Measurements from ENCODE around the gene CYP46A1.
A peak's percentile ranks its signal among the peaks of the same experiment; 100 is the strongest.
"Not testable (repeated sequence)": the region's sequence is repeated elsewhere in the genome, so short reads cannot be mapped to it uniquely, and the experiment has no call there.

CYP46A1 gene

DNA sequence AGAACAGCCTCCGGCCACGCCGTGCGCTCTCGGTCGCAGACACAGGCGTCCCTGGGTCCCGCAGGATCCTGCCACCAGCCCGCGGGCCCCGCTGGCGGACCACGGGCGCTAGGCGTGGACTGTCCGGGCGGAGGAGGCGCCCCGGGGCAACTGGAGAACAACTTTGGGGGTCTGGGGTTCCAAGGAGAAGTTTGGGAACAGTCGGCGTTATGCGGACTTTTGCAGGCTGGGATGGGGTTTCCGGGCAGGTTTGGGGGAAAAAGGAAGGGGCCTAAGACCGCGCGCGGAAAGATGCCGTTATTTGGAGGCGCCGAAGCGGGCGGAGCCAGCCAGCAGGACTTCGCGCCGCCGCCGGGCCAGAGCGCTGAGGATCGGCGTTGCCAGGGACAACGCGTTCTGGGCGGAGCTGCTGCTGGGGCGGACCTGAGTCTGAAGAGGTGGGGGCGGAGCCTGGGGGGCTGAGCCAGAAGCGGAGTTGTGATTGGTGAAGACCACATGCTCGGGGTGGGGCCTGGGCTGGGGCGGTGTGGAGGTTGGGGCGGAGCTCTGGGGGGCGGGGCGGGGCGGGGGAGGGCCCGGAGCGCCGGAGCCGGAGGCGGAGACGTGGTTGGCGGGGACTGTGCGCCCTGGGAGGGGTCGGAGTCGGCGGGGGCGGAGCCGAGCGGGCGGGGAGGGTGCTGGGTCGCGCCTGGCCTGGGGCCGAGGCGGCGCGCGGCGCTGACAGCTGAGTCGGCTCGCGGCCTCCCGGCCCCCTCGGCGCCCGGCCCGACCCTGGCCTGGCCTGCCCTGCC, at the start of gene CYP46A1:
CYP46A1 (plus strand) TSS at position 680 of the 791 bp plus-strand sequence. CDS start 120 bp downstream, outside the sequence.
- peaks cover 4% of the 10 kb centered on the region; the same call in 1 of the 2 replicates for H3K27me3 ChIP-seq (ENCODE audit: insufficient read depth, low read length)
- peaks cover 5% of the 10 kb centered on the region; the same call in 1 of the 2 replicates for H3K4me1 ChIP-seq (ENCODE audit: insufficient read depth, low read length)
- H3K4me3 ChIP-seq (ENCODE audit: low read length) = peak within 1 kb of the TSS; percentile 92
- peaks cover 5% of the 10 kb centered on the region for H3K9me3 ChIP-seq (ENCODE audit: insufficient read depth, low read depth, low read length)
- no peaks in the 10 kb centered on the region for H3K36me3 ChIP-seq (ENCODE audit: insufficient read depth, low read depth, low read length)
- no peak within 1 kb of the TSS for H3K27ac ChIP-seq (ENCODE audit: low read length)
- H3K9ac ChIP-seq (ENCODE audit: low read depth, low read length) = peak within 1 kb of the TSS; percentile 89; the same call in 1 of the 2 replicates

DNA sequence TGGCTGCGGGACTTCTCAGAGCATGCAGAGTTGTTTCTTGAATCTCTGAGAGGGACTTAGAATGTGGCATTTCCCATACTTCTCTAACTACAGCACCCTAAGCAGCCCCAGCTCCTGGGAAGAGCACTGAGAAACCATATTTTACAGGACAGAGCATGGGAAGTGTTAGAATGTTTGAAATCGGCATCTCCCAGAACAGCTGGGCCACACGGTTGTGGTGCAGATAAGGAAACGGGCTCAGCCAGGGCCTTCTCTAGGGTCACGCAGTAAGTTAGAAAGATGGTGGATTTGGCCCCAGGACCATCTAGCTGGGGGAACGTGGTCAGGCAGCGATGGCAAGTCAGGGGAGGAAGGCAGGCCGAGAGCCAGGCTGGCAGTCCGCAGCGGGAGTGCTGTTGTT, 49.7 kb upstream of the CYP46A1 start:
- Histone ChIP-seq H3K4me1 (ENCODE audit: insufficient read depth, low read length) (no peaks in the 10 kb centered on the region), H3K36me3 (ENCODE audit: insufficient read depth, low read depth, low read length) (no peaks in the 10 kb centered on the region), H3K27me3 (ENCODE audit: insufficient read depth, low read length) (no peaks in the 10 kb centered on the region), H3K4me3 (ENCODE audit: low read length) (no peak overlapping the region), H3K27ac (ENCODE audit: low read length) (no peak overlapping the region), H3K9ac (ENCODE audit: low read depth, low read length) (no peak overlapping the region), H3K9me3 (ENCODE audit: insufficient read depth, low read depth, low read length) (no peaks in the 10 kb centered on the region)

DNA sequence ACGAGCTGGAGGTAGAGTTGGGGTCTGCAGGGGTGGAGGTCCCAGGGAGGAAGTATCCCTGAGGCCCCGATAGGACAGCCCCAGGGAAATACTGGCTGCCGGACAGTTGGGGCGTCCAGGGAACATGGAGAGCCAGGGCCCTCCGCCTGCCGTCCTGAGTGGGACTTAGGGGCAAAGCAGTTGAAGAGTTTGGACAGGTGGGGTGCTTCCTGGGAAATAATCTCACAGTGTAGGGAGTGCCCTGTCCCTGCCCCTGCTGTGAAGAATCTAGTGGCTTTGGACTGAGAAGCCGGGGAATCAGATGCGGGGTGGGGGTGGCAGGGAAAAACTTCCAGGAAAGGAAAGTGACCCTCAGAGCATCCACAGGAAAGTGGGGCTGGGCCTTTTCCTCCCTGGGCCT, 49.0 kb upstream of the CYP46A1 start:
- H3K4me3 ChIP-seq (ENCODE audit: low read length) = no peak overlapping the region
- no peak overlapping the region for H3K27ac ChIP-seq (ENCODE audit: low read length)
- H3K9me3 ChIP-seq (ENCODE audit: insufficient read depth, low read depth, low read length) = no peaks in the 10 kb centered on the region
- no peaks in the 10 kb centered on the region for H3K36me3 ChIP-seq (ENCODE audit: insufficient read depth, low read depth, low read length)
- no peaks in the 10 kb centered on the region for H3K27me3 ChIP-seq (ENCODE audit: insufficient read depth, low read length)
- no peak overlapping the region for H3K9ac ChIP-seq (ENCODE audit: low read depth, low read length)
- no peaks in the 10 kb centered on the region for H3K4me1 ChIP-seq (ENCODE audit: insufficient read depth, low read length)

GRCh38 chr14:99636487-99636886, 47.6 kb upstream of the CYP46A1 start:
- no peak overlapping the region for H3K4me3 ChIP-seq (ENCODE audit: low read length)
- no peaks in the 10 kb centered on the region for H3K36me3 ChIP-seq (ENCODE audit: insufficient read depth, low read depth, low read length)
- H3K27ac ChIP-seq (ENCODE audit: low read length) = no peak overlapping the region
- no peaks in the 10 kb centered on the region for H3K9me3 ChIP-seq (ENCODE audit: insufficient read depth, low read depth, low read length)
- H3K9ac ChIP-seq (ENCODE audit: low read depth, low read length) = no peak overlapping the region
- H3K27me3 ChIP-seq (ENCODE audit: insufficient read depth, low read length) = no peaks in the 10 kb centered on the region
- H3K4me1 ChIP-seq (ENCODE audit: insufficient read depth, low read length) = no peaks in the 10 kb centered on the region

- no peaks in the 10 kb centered on the region for H3K9me3 ChIP-seq (ENCODE audit: insufficient read depth, low read depth, low read length)
- H3K9ac ChIP-seq (ENCODE audit: low read depth, low read length) = no peak overlapping the region
- H3K36me3 ChIP-seq (ENCODE audit: insufficient read depth, low read depth, low read length) = no peaks in the 10 kb centered on the region
- no peaks in the 10 kb centered on the region for H3K27me3 ChIP-seq (ENCODE audit: insufficient read depth, low read length)
- no peak overlapping the region for H3K4me3 ChIP-seq (ENCODE audit: low read length)
- no peaks in the 10 kb centered on the region for H3K4me1 ChIP-seq (ENCODE audit: insufficient read depth, low read length)
- no peak overlapping the region for H3K27ac ChIP-seq (ENCODE audit: low read length)
Measured at GRCh38 chr14:99637624-99638023, 46.5 kb upstream of the CYP46A1 start.

DNA sequence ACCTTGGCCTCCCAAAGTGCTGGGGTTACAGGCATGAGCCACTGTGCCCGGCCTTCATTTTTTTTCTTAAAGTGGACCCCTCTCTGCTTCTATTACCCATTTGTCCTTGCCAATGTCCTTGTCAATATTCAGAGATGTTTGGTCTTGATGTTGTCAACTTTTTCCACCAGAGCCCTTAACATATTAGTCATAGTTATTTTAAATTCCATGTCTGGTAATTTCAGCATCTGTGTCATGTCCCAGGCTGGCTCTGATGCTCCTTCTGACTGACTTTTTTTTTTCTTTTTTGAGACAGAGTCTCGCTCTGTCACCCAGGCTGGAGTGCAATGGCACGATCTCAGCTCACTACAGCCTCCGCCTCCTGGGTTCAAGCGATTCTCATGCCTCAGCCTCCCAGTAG, 41.3 kb upstream of the CYP46A1 start:
- not testable (repeated sequence) for H3K9ac ChIP-seq (ENCODE audit: low read depth, low read length); H3K4me3 ChIP-seq (ENCODE audit: low read length); H3K4me1 ChIP-seq (ENCODE audit: insufficient read depth, low read length); H3K27ac ChIP-seq (ENCODE audit: low read length); H3K36me3 ChIP-seq (ENCODE audit: insufficient read depth, low read depth, low read length); H3K9me3 ChIP-seq (ENCODE audit: insufficient read depth, low read depth, low read length)
- peaks cover 35% of the 10 kb centered on the region for H3K27me3 ChIP-seq (ENCODE audit: insufficient read depth, low read length)

- Histone ChIP-seq H3K9me3 (ENCODE audit: insufficient read depth, low read depth, low read length) (no peaks in the 10 kb centered on the region), H3K4me1 (ENCODE audit: insufficient read depth, low read length) (peaks cover 4% of the 10 kb centered on the region), H3K36me3 (ENCODE audit: insufficient read depth, low read depth, low read length) (no peaks in the 10 kb centered on the region), H3K27me3 (ENCODE audit: insufficient read depth, low read length) (peaks cover 35% of the 10 kb centered on the region), H3K4me3 (ENCODE audit: low read length) (no peak overlapping the region), H3K27ac (ENCODE audit: low read length) (no peak overlapping the region), H3K9ac (ENCODE audit: low read depth, low read length) (no peak overlapping the region)
Measured at GRCh38 chr14:99643343-99643742, 40.8 kb upstream of the CYP46A1 start.

DNA sequence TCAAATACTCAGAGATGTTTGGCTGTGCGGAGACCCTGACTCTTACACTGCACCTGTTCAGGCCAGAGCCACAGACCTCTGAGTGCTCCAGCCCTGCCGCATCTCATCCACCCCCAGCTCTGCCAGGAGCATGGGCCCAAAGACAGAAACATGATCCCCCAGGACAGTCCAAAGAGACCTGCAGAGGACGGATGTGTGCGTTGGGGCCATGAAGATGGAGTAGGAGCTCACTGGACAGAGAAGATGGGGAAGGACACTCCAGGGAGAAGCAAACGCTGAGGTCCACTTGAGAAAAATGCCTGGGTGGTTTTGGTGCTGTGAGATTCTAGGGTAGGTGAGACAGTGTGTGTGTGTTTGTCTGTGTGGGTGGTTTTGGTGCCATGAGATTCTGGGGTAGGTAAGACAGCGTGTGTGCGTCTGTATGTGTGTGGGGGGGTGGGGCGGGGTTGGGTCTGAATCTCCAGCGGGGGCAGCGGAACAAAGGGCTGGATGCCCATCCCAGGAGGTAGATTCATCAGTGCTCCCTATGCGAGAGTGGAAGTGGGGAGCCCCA, 40.0 kb upstream of the CYP46A1 start:
- H3K36me3 ChIP-seq (ENCODE audit: insufficient read depth, low read depth, low read length) = no peaks in the 10 kb centered on the region
- peaks cover 35% of the 10 kb centered on the region for H3K27me3 ChIP-seq (ENCODE audit: insufficient read depth, low read length)
- H3K27ac ChIP-seq (ENCODE audit: low read length) = no peak overlapping the region
- H3K9ac ChIP-seq (ENCODE audit: low read depth, low read length) = no peak overlapping the region; the same call in 1 of the 2 replicates
- H3K9me3 ChIP-seq (ENCODE audit: insufficient read depth, low read depth, low read length) = no peaks in the 10 kb centered on the region
- peaks cover 4% of the 10 kb centered on the region for H3K4me1 ChIP-seq (ENCODE audit: insufficient read depth, low read length)
- H3K4me3 ChIP-seq (ENCODE audit: low read length) = peak overlapping the region; percentile 74

GRCh38 chr14:99644723-99645544, 39.2 kb upstream of the CYP46A1 start, which contains the start of gene HHIPL1:
TSS of gene HHIPL1 (plus strand) at chr14:99645129. CDS start at chr14:99645208, 79 bp downstream.
- Histone ChIP-seq H3K27me3 (ENCODE audit: insufficient read depth, low read length) (peaks cover 35% of the 10 kb centered on the region), H3K36me3 (ENCODE audit: insufficient read depth, low read depth, low read length) (no peaks in the 10 kb centered on the region), H3K9ac (ENCODE audit: low read depth, low read length) (peak within 1 kb of the TSS; percentile 65), H3K27ac (ENCODE audit: low read length) (no peak within 1 kb of the TSS), H3K9me3 (ENCODE audit: insufficient read depth, low read depth, low read length) (no peaks in the 10 kb centered on the region), H3K4me1 (ENCODE audit: insufficient read depth, low read length) (peaks cover 4% of the 10 kb centered on the region), H3K4me3 (ENCODE audit: low read length) (peak within 1 kb of the TSS; percentile 74)

DNA sequence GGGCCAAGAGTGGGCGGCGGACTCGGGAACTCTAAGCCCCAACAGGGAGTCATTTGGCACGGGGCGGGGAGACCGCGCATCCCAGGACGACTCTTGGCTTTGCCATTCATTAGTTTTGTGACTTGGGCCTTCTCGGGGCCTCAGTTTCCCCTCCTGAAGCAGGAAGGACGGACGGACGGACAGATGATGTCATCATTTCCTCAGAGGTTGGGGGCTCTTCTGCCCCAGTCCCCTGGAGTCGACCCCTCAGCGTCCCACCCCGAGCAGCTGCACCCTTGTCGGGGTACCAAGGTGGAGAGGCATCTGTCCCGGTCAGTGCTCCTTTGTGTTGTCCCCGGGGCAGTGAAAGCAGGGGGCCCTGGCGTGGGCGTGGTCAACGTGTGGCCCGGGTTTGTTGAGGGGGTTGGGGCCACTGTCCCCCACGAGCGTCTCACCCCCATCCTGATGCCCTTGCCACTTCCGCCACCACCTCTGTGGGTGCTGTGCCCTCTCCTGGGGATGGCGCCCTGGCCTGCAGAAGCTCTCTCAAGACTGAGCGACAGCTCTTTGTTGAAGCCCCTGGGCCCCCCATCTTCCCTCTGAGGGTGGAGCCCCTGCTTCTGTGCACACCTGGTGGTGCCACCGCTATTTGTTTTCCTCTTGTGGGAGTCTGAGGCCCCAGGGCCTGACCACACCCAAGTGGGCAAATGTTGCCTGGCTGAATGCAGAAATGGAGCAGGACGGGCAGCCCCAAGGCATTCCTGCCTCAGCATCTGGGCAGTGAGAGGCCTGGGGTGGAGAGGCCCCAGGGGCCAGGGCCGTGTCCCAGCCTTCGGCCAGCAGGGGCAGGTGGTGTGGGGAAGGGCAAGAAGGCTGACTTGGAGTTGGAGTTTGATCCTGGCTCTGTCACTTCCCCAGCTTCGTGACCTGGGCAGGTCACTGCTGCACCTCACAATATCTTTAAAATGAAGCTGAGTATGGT, 38.3 kb upstream of the CYP46A1 start:
- no peak overlapping the region for H3K27ac ChIP-seq (ENCODE audit: low read length)
- H3K4me3 ChIP-seq (ENCODE audit: low read length) = peak overlapping the region; percentile 74; the same call in 1 of the 2 replicates
- peaks cover 4% of the 10 kb centered on the region for H3K4me1 ChIP-seq (ENCODE audit: insufficient read depth, low read length)
- H3K9me3 ChIP-seq (ENCODE audit: insufficient read depth, low read depth, low read length) = no peaks in the 10 kb centered on the region
- H3K9ac ChIP-seq (ENCODE audit: low read depth, low read length) = no peak overlapping the region
- H3K36me3 ChIP-seq (ENCODE audit: insufficient read depth, low read depth, low read length) = no peaks in the 10 kb centered on the region
- peaks cover 35% of the 10 kb centered on the region for H3K27me3 ChIP-seq (ENCODE audit: insufficient read depth, low read length)

GRCh38 chr14:99647411-99647810, 36.7 kb upstream of the CYP46A1 start:
- Histone ChIP-seq H3K36me3 (ENCODE audit: insufficient read depth, low read depth, low read length) (no peaks in the 10 kb centered on the region), H3K9me3 (ENCODE audit: insufficient read depth, low read depth, low read length) (no peaks in the 10 kb centered on the region), H3K4me1 (ENCODE audit: insufficient read depth, low read length) (peaks cover 4% of the 10 kb centered on the region), H3K4me3 (ENCODE audit: low read length) (no peak overlapping the region), H3K27me3 (ENCODE audit: insufficient read depth, low read length) (peaks cover 35% of the 10 kb centered on the region), H3K9ac (ENCODE audit: low read depth, low read length) (no peak overlapping the region), H3K27ac (ENCODE audit: low read length) (no peak overlapping the region)

Data from iPS-20b (cell line).